SK-N-SH treated with all-trans-retinoic acid at 6 μM for 48 hours (cell line): ENCODE results near the gene HPS3.

Source experiments
- ATAC-seq: fragments of 200-7000 bp; cut with Tn5 transposase; 3 replicates; pipeline ENCODE4 v1.9.1; 2020; ENCODE audit warnings: mild to moderate bottlenecking, moderate library complexity
- ARNTL ChIP-seq: fragments of 450-650 bp; formaldehyde crosslinking; IDR thresholded peaks from 2 replicates; pipeline ENCODE4 v1.5.0; 2020; ENCODE audit warnings: low read depth, mild to moderate bottlenecking, moderate library complexity, borderline replicate concordance
- BACH2 ChIP-seq: fragments of 250-450 bp; sonication (Bioruptor Pico); IDR thresholded peaks from 2 replicates; pipeline ENCODE4 v1.9.0; 2021; ENCODE audit warnings: mild to moderate bottlenecking, borderline replicate concordance
- CSDC2 ChIP-seq: fragments of 250-450 bp; sonication (Bioruptor Pico); IDR thresholded peaks from 2 replicates; pipeline ENCODE4 v1.5.0; 2020; ENCODE audit warnings: mild to moderate bottlenecking, moderate library complexity
- CSRNP3 ChIP-seq: fragments of 250-450 bp; sonication (Bioruptor Pico); IDR thresholded peaks from 2 replicates; pipeline ENCODE4 v1.5.1; 2021; ENCODE audit warnings: mild to moderate bottlenecking, moderate library complexity
- ESRRG ChIP-seq: fragments of 250-450 bp; sonication (Bioruptor Pico); IDR thresholded peaks from 2 replicates; pipeline ENCODE4 v1.6.1; 2021; ENCODE audit warnings: mild to moderate bottlenecking
- GLIS3 ChIP-seq: fragments of 250-450 bp; sonication (Bioruptor Pico); IDR thresholded peaks from 2 replicates; pipeline ENCODE4 v1.5.0; 2020; ENCODE audit warnings: mild to moderate bottlenecking, moderate library complexity
- ISL1 ChIP-seq: fragments of 250-450 bp; sonication (Bioruptor Pico); IDR thresholded peaks from 2 replicates; pipeline ENCODE4 v2.1.2; 2022; ENCODE audit warnings: mild to moderate bottlenecking, moderate library complexity
- OSR1 ChIP-seq: fragments of 250-450 bp; sonication (Bioruptor Pico); IDR thresholded peaks from 2 replicates; pipeline ENCODE4 v1.8.0; 2022; ENCODE audit warnings: moderate library complexity, mild to moderate bottlenecking, inconsistent platforms
- PATZ1 ChIP-seq: fragments of 250-450 bp; sonication (Bioruptor Pico); IDR thresholded peaks from 2 replicates; pipeline ENCODE4 v1.8.0; 2020; ENCODE audit warnings: mild to moderate bottlenecking, moderate library complexity, borderline replicate concordance
- POU6F1 ChIP-seq: fragments of 250-450 bp; sonication (Bioruptor Pico); IDR thresholded peaks from 2 replicates; pipeline ENCODE4 v1.8.0; 2021; ENCODE audit warnings: low read depth, mild to moderate bottlenecking, moderate library complexity, borderline replicate concordance
- PPARA ChIP-seq: fragments of 250-450 bp; sonication (Bioruptor Pico); IDR thresholded peaks from 2 replicates; pipeline ENCODE4 v1.5.0; 2020; ENCODE audit warnings: mild to moderate bottlenecking, borderline replicate concordance
- RARB ChIP-seq: fragments of 250-450 bp; sonication (Bioruptor Pico); IDR thresholded peaks from 2 replicates; pipeline ENCODE4 v1.8.0; 2021; ENCODE audit warnings: mild to moderate bottlenecking, moderate library complexity
- SNAI2 ChIP-seq: fragments of 250-450 bp; sonication (Bioruptor Pico); IDR thresholded peaks from 2 replicates; pipeline ENCODE4 v1.5.0; 2020; ENCODE audit warnings: mild to moderate bottlenecking, moderate library complexity
- TCF4 ChIP-seq: fragments of 250-450 bp; sonication (Bioruptor Pico); IDR thresholded peaks from 2 replicates; pipeline ENCODE4 v1.8.0; 2021; ENCODE audit warnings: mild to moderate bottlenecking, moderate library complexity, borderline replicate concordance
- TOX ChIP-seq: fragments of 250-450 bp; sonication (Bioruptor Pico); IDR thresholded peaks from 2 replicates; pipeline ENCODE4 v1.8.0; 2021; ENCODE audit warnings: mild to moderate bottlenecking, moderate library complexity, borderline replicate concordance
- TSHZ2 ChIP-seq: fragments of 250-450 bp; sonication (Bioruptor Pico); IDR thresholded peaks from 2 replicates; pipeline ENCODE4 v1.5.0; 2020; ENCODE audit warnings: mild to moderate bottlenecking, moderate library complexity
- ZFP30 ChIP-seq: fragments of 450-650 bp; formaldehyde crosslinking; IDR thresholded peaks from 2 replicates; pipeline ENCODE4 v1.5.0; 2022; ENCODE audit warnings: mild to moderate bottlenecking, moderate library complexity
- ZNF565 ChIP-seq: fragments of 450-650 bp; formaldehyde crosslinking; conservative IDR thresholded peaks from 2 replicates; pipeline ENCODE4 v1.5.0; 2020; ENCODE audit warnings: low read depth, mild to moderate bottlenecking, moderate library complexity
- ZNF70 ChIP-seq: fragments of 450-650 bp; formaldehyde crosslinking; IDR thresholded peaks from 2 replicates; pipeline ENCODE4 v1.5.0; 2020; ENCODE audit warnings: mild to moderate bottlenecking, moderate library complexity
- ZNF8 ChIP-seq: fragments of 450-650 bp; formaldehyde crosslinking; IDR thresholded peaks from 2 replicates; pipeline ENCODE4 v1.5.0; 2020; ENCODE audit warnings: mild to moderate bottlenecking, moderate library complexity

The HPS3 gene

GRCh38 chr3:149114458-149114857 lies 15.0 kb upstream of the HPS3 start:
- TF ChIP-seq TCF4 (CRISPR knock-in tag), result no peak
- no peak for TF ChIP-seq ZNF8
- TF ChIP-seq PATZ1 (CRISPR knock-in tag), result no peak
- TF ChIP-seq POU6F1 (CRISPR knock-in tag), result no peak
- no peak for TF ChIP-seq ESRRG
- ATAC-seq, result no peak

GRCh38 chr3:149115114-149115513 lies 14.3 kb upstream of the HPS3 start:
- no peak for TF ChIP-seq ISL1 (CRISPR knock-in tag)
- no peak for TF ChIP-seq TSHZ2 (CRISPR knock-in tag)
- TF ChIP-seq TCF4 (CRISPR knock-in tag), result no peak
- TF ChIP-seq RARB (CRISPR knock-in tag), result no peak
- TF ChIP-seq GLIS3 (CRISPR knock-in tag), result no peak
- no peak for TF ChIP-seq CSRNP3 (CRISPR knock-in tag)
- TF ChIP-seq ESRRG, result no peak
- no peak for TF ChIP-seq ZNF8
- no peak for TF ChIP-seq PPARA (CRISPR knock-in tag)
- no peak for TF ChIP-seq OSR1 (CRISPR knock-in tag)
- no peak for TF ChIP-seq ZNF70
- no peak for TF ChIP-seq BACH2 (CRISPR knock-in tag)
- TF ChIP-seq PATZ1 (CRISPR knock-in tag), result no peak
- no peak for TF ChIP-seq ZNF565
- TF ChIP-seq ARNTL, result no peak
- TF ChIP-seq POU6F1 (CRISPR knock-in tag), result no peak
- ATAC-seq, result no peak

GRCh38 chr3:149118724-149119123 lies 10.7 kb upstream of the HPS3 start:
- ATAC-seq, result no peak
- TF ChIP-seq POU6F1 (CRISPR knock-in tag) (no peak), OSR1 (CRISPR knock-in tag) (no peak), SNAI2 (CRISPR knock-in tag) (no peak), ZNF565 (no peak), CSDC2 (CRISPR knock-in tag) (no peak), PPARA (CRISPR knock-in tag) (no peak), ESRRG (no peak), CSRNP3 (CRISPR knock-in tag) (no peak), TCF4 (CRISPR knock-in tag) (no peak), BACH2 (CRISPR knock-in tag) (no peak), ZFP30 (no peak), RARB (CRISPR knock-in tag) (no peak), TOX (CRISPR knock-in tag) (no peak)
